Motor neuron (in vitro differentiated cells): ENCODE data around the gene CNOT11. TPM values are rescaled to one million over a fixed set of nuclear protein-coding genes. Genes with fewer than 3 reads are reported as not detected.

Source experiments
- ATAC-seq, 8 experiments: fragments of 200-7000 bp; cut with Tn5 transposase; replicated peaks in 6 of 8; 2 replicates each; pipeline ENCODE4 v1.8.0; 2021; ENCODE audit warnings: mild to moderate bottlenecking in 8 of 8, moderate library complexity in 8 of 8
- H3K27ac ChIP-seq, 2 donors: fragments of 250-450 bp; sonication (Bioruptor Pico); 2 replicates each; pipeline ENCODE4 v1.9.0; 2021; ENCODE audit warnings: antibody characterized with exemption in 2 of 2, mild to moderate bottlenecking in 2 of 2, moderate library complexity in 1 of 2
- H3K4me1 ChIP-seq, 2 donors: fragments of 250-450 bp; sonication (Bioruptor Pico); replicated peaks in 1 of 2; 2 replicates each; pipeline ENCODE4 v1.6.1; 2021; ENCODE audit warnings: antibody characterized with exemption in 2 of 2, mild to moderate bottlenecking in 2 of 2, moderate library complexity in 1 of 2
- H3K4me3 ChIP-seq, 5 donors: fragments of 250-450 bp; sonication (Bioruptor Pico); 2 replicates each; pipeline ENCODE4 v1.9.0; 2021; ENCODE audit warnings: antibody characterized with exemption in 5 of 5, mild to moderate bottlenecking in 5 of 5, moderate library complexity in 4 of 5
- WGBS, 10 experiments: fragments of 450-650 bp; shearing (Covaris generic); methylation state at CpG; one replicate each; pipeline ENCODE4 v1.0.0; 2022; 5-methylcytosine and 5-hydroxymethylcytosine counted together
- in situ Hi-C, 9 experiments: fragments of 400-800 bp; cut with MboI; loops; one replicate each; pipeline ENCODE4 v1.15.0; 2021; ENCODE audit warnings: low sequenced_read_pairs in 9 of 9, low pct_unique_long_range_greater_than_20kb in 2 of 9; ENCODE audit not compliant: unreplicated experiment in 9 of 9
- total RNA-seq, 8 experiments: library from RNA; unstranded; fragments of 300-600 nt; gene quantifications; 2 replicates each; pipeline versions ENCODE4 v1.2.3 to v1.2.4, GENCODE V29; 2022

The CNOT11 gene
- total RNA-seq, 8 experiments from 2014 or later: 15.1 to 30.4 (median 23.5) TPM

- WGBS, 10 experiments: 0 to 62% (median 42%) methylated on average over 2 to 15 of the region's 16 CpGs; no CpG with 5 or more reads in 1 of the 10 experiments
- peak; percentile 56 to 80 (median 72) for ATAC-seq
- in situ Hi-C loops: loop anchor here in 1 of 9 experiments (25.0 kb wide), 1 partner anchor 240 kb away; the partner anchor contains the start of gene RPL31
Observed at GRCh38 chr2:101251844-101252407, 760 bp upstream of the CNOT11 start.

GRCh38 chr2:101253013-101253702 is 472 bp downstream of the CNOT11 start:
- H3K4me1 ChIP-seq: peaks cover 6 to 9% of the 10 kb centered on the region in 2 donors
- peak overlapping the region; percentile 88 to 95 for H3K27ac ChIP-seq
- in situ Hi-C loops: loop anchor here in 1 of 9 experiments (25.0 kb wide), 1 partner anchor 241 kb away; the partner anchor contains the start of gene RPL31
- 0 to 8% (median 3%) methylated on average over 2 to 6 of the region's 65 CpGs; no CpG with 5 or more reads in 6 of the 10 experiments for WGBS, 10 experiments
- ATAC-seq: peak; percentile 46 to 64 (median 54)
- peak overlapping the region; percentile 63 to 98 (median 88) for H3K4me3 ChIP-seq

More at GRCh38 chr2:101251844-101252407, 760 bp upstream of the CNOT11 start:
- peaks cover 6 to 9% of the 10 kb centered on the region in 2 donors for H3K4me1 ChIP-seq
- peak overlapping the region; percentile 5 to 77 for H3K27ac ChIP-seq
- peak overlapping the region; percentile 63 to 98 (median 88) for H3K4me3 ChIP-seq

- 17 to 67% (median 27%) methylated on average over 2 to 14 of the region's 17 CpGs; no CpG with 5 or more reads in 1 of the 10 experiments for WGBS, 10 experiments
- Histone ChIP-seq H3K27ac (no peak overlapping the region), H3K4me1 (peaks cover 6 to 9% of the 10 kb centered on the region in 2 donors), H3K4me3 (peak overlapping the region; percentile 63 to 98 (median 88))
- in situ Hi-C loops: loop anchor here in 1 of 9 experiments (25.0 kb wide), 1 partner anchor 242 kb away; the partner anchor contains the start of gene RPL31
- ATAC-seq: no peak
Observed at GRCh38 chr2:101253703-101254450, 1.2 kb downstream of the CNOT11 start.

GRCh38 chr2:101255501-101255900 is 2.8 kb downstream of the CNOT11 start:
- 70 to 100% (median 86%) methylated on average over 1 to 3 of the region's 3 CpGs; no CpG with 5 or more reads in 3 of the 10 experiments for WGBS, 10 experiments

DNA sequence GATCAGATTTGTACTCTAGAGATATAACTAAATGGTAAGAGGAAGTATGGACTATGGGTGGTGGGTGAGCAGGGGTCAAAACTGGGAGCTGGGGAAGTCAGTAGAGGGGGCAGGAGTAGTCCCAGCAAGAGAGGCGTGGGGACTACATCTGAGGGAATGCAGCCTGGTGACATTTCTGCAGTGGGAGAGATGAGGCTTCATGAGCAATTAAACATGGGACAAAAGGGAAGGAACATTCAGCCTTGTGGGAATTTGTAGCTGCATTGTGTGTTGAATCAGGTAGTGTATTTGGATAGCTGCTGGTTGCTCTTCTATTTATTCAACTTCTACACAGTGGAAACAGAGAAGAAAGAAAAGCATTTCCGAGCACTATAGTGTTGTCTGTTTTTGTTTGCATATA is 3.6 kb downstream of the CNOT11 start:
- WGBS, 10 experiments: 83 to 100% (median 100%) methylated on average over 1 to 2 of the region's 2 CpGs; no CpG with 5 or more reads in 4 of the 10 experiments
- in situ Hi-C loops: loop anchor here in 1 of 9 experiments (25.0 kb wide), 1 partner anchor 244 kb away; the partner anchor contains the start of gene RPL31
- no peak for ATAC-seq
- no peak overlapping the region for H3K27ac ChIP-seq
- H3K4me3 ChIP-seq: no peak overlapping the region
- H3K4me1 ChIP-seq: peaks cover 6 to 9% of the 10 kb centered on the region in 2 donors

More at GRCh38 chr2:101255501-101255900, 2.8 kb downstream of the CNOT11 start:
- peaks cover 6 to 9% of the 10 kb centered on the region in 2 donors for H3K4me1 ChIP-seq
- H3K4me3 ChIP-seq: no peak overlapping the region
- no peak overlapping the region for H3K27ac ChIP-seq
- in situ Hi-C loops: loop anchor here in 1 of 9 experiments (25.0 kb wide), 1 partner anchor 243 kb away; the partner anchor contains the start of gene RPL31
- no peak for ATAC-seq

DNA sequence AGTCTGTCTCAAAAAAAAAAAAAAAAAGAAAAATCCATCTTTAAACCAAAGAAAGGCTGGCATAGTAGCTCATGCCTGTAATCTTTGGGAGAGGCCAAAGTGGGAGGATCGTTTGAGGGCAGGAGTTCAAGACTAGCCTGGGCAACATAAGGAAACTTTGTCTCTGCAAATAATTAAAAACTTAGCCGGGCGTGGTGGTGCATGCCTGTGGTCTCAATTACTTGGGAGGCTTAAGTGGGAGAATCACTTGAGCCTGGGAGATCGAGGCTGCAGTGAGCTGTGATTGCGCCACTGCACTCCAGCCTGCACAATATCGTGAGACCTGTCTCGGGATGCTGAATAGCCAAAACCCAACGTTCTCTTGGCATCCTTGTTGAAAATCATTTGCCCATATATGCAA is 6.1 kb downstream of the CNOT11 start:
- no peak overlapping the region for H3K27ac ChIP-seq
- in situ Hi-C loops: loop anchor here in 1 of 9 experiments (25.0 kb wide), 1 partner anchor 247 kb away; the partner anchor contains the start of gene RPL31
- 74 to 100% (median 90%) methylated on average over 3 to 8 of the region's 8 CpGs; no CpG with 5 or more reads in 1 of the 10 experiments for WGBS, 10 experiments
- ATAC-seq: no peak
- peaks cover 6 to 7% of the 10 kb centered on the region in 2 donors for H3K4me1 ChIP-seq
- H3K4me3 ChIP-seq: no peak overlapping the region

GRCh38 chr2:101262142-101262541 is 9.5 kb downstream of the CNOT11 start:
- in situ Hi-C loops: loop anchor here in 1 of 9 experiments (25.0 kb wide), 1 partner anchor 250 kb away; the partner anchor contains the start of gene RPL31
- 80 to 100% (median 94%) methylated on average over 1 to 4 of the region's 4 CpGs; no CpG with 5 or more reads in 2 of the 10 experiments for WGBS, 10 experiments
- Histone ChIP-seq H3K4me1 (no peaks in the 10 kb centered on the region), H3K4me3 (no peak overlapping the region), H3K27ac (no peak overlapping the region)
- no peak for ATAC-seq

DNA sequence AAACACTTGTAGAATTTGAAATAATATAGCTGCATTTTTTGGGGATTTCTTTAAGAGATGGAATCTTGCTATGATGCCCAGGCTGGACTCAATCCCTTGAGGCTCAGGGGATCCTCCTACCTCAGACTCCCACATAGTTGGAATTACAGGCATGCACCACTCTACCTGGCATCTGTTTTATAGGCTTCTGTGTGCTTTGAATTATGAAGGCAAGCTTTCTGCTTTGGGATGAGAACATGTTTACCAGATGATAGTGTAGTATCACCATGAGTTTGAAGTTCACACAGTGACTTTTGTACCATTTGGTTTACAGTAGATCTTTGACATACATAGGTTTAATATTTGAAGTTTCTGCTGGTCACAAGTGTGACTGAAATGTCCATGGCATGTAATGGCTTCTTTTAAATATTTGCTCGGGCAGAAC is 10.7 kb downstream of the CNOT11 start:
- ATAC-seq: no peak
- Histone ChIP-seq H3K4me3 (no peak overlapping the region), H3K27ac (no peak overlapping the region), H3K4me1 (no peaks in the 10 kb centered on the region)
- in situ Hi-C loops: loop anchor here in 1 of 9 experiments (25.0 kb wide), 1 partner anchor 251 kb away; the partner anchor contains the start of gene RPL31
- whole genome bisulfite sequencing, 10 experiments: 25 to 100% (median 94%) methylated on average over 1 of the region's 1 CpG; no CpG with 5 or more reads in 2 of the 10 experiments

GRCh38 chr2:101264360-101264939 is 11.8 kb downstream of the CNOT11 start:
- in situ Hi-C loops: loop anchor here in 1 of 9 experiments (25.0 kb wide), 1 partner anchor 252 kb away; the partner anchor contains the start of gene RPL31
- no peak for ATAC-seq
- H3K27ac ChIP-seq: no peak overlapping the region
- 67 to 98% (median 89%) methylated on average over 2 to 13 of the region's 13 CpGs for WGBS, 10 experiments
- no peak overlapping the region for H3K4me3 ChIP-seq
- H3K4me1 ChIP-seq: no peaks in the 10 kb centered on the region

DNA sequence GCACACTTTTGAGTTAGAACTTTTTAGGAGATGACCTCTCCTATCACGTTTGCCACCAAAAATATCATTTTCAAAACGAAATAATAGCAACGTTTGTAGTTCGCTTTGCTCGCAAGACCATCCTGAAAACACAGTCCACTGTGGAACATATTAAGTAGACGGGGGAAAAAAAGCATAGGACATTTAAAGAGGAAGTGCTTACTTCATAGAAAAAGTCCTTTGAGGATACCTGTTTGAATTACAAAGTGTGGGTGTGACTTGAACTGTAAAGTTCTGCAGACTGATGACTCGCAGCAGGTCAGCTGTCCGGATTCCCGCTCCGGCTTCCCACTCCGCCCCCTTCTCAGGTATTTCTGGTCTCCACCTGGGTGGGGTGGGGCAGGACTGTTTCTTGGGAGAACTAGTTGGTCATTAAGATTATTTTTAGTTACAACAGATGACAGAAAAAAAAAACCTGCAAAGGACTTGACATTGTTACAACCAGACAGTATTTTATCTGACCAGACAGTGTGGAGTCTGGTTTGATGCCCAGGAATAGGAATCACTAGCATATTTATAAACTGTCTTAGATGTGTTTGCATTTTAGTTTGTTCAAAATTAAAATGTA is 13.3 kb downstream of the CNOT11 start:
- Histone ChIP-seq H3K4me1 (no peaks in the 10 kb centered on the region), H3K4me3 (no peak overlapping the region), H3K27ac (no peak overlapping the region)
- ATAC-seq: no peak
- 62 to 100% (median 90%) methylated on average over 1 to 10 of the region's 11 CpGs; no CpG with 5 or more reads in 1 of the 10 experiments for WGBS, 10 experiments
- in situ Hi-C loops: loop anchor here in 1 of 9 experiments (25.0 kb wide), 1 partner anchor 254 kb away; the partner anchor contains the start of gene RPL31
